ENCODE results near the gene RET.

The RET gene

DNA sequence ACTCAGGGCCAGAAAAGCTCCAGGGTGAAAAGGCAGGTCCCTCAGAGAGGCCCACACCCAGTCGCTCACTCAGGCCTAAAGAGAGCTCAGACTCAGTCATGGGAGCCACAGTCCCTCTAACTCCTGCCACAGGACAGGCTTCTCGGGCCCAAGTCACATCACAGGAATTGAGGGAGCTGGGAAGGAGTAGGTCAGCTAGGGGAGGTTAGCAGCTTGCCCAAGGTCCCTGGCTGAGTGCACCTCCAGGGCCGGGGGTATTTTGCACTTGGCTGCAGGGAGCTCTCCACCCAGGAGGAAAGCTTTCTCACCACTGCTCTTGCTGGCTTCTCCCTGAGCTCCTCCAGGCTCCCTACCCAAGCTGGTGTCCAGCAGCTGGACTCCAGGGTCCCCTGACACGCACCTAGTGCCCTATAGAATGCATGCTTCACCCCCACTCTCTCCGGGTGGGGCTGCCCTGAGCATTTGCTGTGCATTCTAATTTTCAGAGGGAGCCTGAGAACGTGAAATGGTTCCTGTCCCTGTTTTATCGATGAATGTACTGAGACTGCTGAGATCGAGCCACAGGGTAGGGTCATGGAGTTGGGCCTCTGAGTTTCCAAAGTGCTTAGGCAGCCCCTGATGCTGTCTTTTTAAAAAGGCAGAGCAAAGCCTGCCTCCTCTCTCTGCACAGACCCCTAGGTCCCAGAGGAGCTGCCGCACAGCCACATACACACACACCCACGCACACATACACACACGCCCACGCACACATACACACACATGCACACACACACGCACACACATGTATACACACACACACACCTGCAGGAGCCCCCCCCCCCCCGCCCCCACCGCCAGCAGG, 37.9 kb upstream of the RET start:
- no peak overlapping the region for H3K9ac ChIP-seq (ENCODE audit: low read length in 2 of 2)
- H3K4me3 ChIP-seq (ENCODE audit: low read length in 2 of 2), result no peak overlapping the region
- H3K27me3 ChIP-seq (ENCODE audit: control insufficient read depth in 1 of 2, insufficient read depth in 2 of 2, low read length in 2 of 2), result no peaks in the 10 kb centered on the region
- H3K27ac ChIP-seq (ENCODE audit: low read length), result no peak overlapping the region
- H3K4me1 ChIP-seq (ENCODE audit: control insufficient read depth, insufficient read depth, low read length), result no peaks in the 10 kb centered on the region
- no peaks in the 10 kb centered on the region for H3K9me3 ChIP-seq (ENCODE audit: control insufficient read depth in 2 of 2, low read length in 2 of 2)
- no peaks in the 10 kb centered on the region for H3K36me3 ChIP-seq (ENCODE audit: control insufficient read depth in 2 of 2, insufficient read depth in 2 of 2, low read length in 2 of 2)

DNA sequence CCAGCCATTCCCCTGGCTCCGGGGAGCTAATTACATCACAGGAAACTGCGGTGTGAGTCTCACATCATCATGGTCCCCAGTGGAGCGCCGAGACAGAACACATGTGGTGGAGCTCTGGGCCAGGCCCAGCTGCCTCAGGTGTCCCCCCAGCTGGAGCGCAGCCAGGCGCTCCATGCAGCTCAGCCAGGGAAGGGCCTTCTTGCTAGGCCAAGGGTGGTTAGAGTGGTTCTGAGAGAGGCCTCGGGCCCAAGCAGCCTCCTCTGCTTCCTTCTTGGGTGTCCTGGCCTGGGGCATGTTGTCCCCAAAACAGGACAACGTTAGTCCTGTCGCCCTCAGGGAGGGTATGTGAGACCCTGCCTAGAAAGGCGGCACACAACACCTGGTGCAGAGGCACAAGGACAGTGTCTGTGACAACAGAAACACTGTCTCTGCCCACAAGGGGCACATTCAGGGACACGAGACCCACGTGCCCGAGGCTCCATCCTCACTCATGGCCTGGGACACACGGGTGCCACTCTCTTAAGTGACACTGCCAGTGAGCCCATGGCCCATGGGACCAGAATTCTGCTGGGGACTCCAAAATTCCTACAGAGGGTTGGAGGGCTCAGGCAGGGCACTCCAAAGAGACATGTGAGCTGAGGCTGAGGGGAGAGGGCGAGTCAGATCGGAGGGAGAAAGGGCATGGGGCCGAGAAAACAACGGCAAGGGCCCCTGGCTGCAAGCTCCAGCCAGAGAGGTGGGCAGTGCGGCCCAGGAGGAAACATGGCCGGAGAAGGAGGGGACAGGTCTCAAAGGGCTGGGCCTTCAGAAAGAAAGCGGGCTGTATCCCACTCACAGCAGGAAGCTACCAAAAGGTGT, 37.0 kb upstream of the RET start:
- H3K9ac ChIP-seq (ENCODE audit: low read length in 2 of 2), result no peak overlapping the region
- H3K4me1 ChIP-seq (ENCODE audit: control insufficient read depth, insufficient read depth, low read length), result no peaks in the 10 kb centered on the region
- no peaks in the 10 kb centered on the region for H3K36me3 ChIP-seq (ENCODE audit: control insufficient read depth in 2 of 2, insufficient read depth in 2 of 2, low read length in 2 of 2)
- H3K27ac ChIP-seq (ENCODE audit: low read length), result no peak overlapping the region
- H3K4me3 ChIP-seq (ENCODE audit: low read length in 2 of 2), result no peak overlapping the region
- H3K9me3 ChIP-seq (ENCODE audit: control insufficient read depth in 2 of 2, low read length in 2 of 2), result no peaks in the 10 kb centered on the region
- no peaks in the 10 kb centered on the region for H3K27me3 ChIP-seq (ENCODE audit: control insufficient read depth in 1 of 2, insufficient read depth in 2 of 2, low read length in 2 of 2)

DNA sequence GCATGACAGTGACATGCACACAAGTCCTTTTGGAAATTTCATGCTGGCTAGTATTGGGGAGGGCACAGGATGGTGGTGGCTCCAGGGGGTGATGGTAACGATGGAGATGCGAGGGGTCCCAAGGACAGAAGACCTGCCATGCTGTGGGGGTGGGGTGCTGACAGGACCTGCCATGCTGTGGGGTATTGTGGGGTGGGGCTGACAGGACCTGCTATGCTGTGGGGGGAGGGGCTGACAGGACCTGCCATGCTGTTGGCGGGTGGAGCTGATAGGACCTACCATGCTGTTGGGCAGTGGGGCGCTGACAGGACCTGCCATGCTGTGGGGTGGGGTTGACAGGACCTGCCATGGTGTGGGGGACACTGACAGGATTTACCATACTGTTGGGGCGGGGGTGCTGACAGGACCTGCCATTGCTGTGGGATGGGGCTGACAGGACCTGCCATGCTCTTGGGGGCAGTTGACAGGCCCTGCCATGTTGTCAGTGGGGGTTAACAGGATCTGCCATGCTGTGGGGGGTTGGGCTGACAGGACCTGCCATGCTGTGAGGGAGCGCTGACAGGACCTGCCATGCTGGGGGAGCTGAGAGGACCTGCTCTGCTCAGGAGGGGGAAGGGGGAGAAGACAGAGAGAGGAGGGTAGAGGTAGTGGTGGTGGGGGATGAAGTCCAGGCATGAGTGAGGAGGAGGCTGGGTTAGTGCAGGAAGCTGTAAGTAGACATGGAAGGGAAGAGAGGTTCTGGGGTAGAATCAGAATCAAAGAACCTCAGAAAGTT, 36.2 kb upstream of the RET start:
- Histone ChIP-seq H3K9me3 (ENCODE audit: control insufficient read depth in 2 of 2, low read length in 2 of 2) (no peaks in the 10 kb centered on the region), H3K27ac (ENCODE audit: low read length) (no peak overlapping the region), H3K4me1 (ENCODE audit: control insufficient read depth, insufficient read depth, low read length) (no peaks in the 10 kb centered on the region), H3K36me3 (ENCODE audit: control insufficient read depth in 2 of 2, insufficient read depth in 2 of 2, low read length in 2 of 2) (no peaks in the 10 kb centered on the region), H3K27me3 (ENCODE audit: control insufficient read depth in 1 of 2, insufficient read depth in 2 of 2, low read length in 2 of 2) (no peaks in the 10 kb centered on the region), H3K4me3 (ENCODE audit: low read length in 2 of 2) (no peak overlapping the region), H3K9ac (ENCODE audit: low read length in 2 of 2) (no peak overlapping the region)

DNA sequence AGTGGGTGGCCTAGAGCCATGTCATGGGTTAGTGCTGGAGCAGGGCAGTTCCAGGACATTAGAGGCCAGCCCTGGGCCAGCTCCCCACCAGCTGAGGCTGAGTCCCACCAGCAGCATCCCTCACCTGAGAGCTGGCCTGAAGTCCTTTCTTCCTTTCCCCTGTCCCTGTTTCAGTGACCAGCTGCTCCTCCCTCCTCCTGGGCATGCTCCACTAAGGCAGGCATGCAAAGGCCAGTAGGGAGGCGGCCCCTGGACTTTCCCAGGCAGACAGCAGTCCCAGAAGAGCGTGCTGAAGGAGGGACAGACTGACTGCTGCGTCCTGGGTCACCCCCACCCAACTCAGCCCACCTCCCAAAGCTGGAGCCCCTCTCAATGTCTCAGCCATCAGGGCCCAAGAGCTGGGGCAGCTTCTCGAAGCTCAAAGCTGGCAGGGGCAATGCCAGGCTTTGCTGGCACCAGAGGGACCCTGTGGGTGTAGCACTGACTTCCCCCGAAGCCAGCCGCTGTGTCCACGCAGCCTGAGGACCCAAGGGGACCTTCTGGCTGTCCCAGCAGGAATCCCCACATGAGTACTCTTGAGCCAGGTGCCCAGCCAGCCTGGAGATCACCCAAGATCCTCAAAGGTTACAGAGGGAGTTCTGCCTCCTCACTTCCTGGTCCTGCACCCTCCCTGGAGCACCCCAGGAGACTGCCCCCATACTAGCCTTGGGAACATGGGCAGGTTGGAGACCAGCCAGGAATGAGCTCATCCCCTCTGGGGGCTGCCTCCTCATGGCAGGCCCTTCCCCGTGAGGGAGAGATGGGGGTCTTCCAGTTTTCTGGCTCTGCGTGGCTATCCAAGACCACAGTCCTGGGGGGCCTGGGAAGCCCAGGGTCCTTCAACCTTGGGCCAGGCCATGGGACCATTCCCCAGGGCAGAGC, 35.2 kb upstream of the RET start:
- Histone ChIP-seq H3K9me3 (ENCODE audit: control insufficient read depth in 2 of 2, low read length in 2 of 2) (no peaks in the 10 kb centered on the region), H3K4me1 (ENCODE audit: control insufficient read depth, insufficient read depth, low read length) (no peaks in the 10 kb centered on the region), H3K4me3 (ENCODE audit: low read length in 2 of 2) (no peak overlapping the region), H3K27me3 (ENCODE audit: control insufficient read depth in 1 of 2, insufficient read depth in 2 of 2, low read length in 2 of 2) (no peaks in the 10 kb centered on the region), H3K36me3 (ENCODE audit: control insufficient read depth in 2 of 2, insufficient read depth in 2 of 2, low read length in 2 of 2) (no peaks in the 10 kb centered on the region), H3K27ac (ENCODE audit: low read length) (no peak overlapping the region), H3K9ac (ENCODE audit: low read length in 2 of 2) (no peak overlapping the region)

DNA sequence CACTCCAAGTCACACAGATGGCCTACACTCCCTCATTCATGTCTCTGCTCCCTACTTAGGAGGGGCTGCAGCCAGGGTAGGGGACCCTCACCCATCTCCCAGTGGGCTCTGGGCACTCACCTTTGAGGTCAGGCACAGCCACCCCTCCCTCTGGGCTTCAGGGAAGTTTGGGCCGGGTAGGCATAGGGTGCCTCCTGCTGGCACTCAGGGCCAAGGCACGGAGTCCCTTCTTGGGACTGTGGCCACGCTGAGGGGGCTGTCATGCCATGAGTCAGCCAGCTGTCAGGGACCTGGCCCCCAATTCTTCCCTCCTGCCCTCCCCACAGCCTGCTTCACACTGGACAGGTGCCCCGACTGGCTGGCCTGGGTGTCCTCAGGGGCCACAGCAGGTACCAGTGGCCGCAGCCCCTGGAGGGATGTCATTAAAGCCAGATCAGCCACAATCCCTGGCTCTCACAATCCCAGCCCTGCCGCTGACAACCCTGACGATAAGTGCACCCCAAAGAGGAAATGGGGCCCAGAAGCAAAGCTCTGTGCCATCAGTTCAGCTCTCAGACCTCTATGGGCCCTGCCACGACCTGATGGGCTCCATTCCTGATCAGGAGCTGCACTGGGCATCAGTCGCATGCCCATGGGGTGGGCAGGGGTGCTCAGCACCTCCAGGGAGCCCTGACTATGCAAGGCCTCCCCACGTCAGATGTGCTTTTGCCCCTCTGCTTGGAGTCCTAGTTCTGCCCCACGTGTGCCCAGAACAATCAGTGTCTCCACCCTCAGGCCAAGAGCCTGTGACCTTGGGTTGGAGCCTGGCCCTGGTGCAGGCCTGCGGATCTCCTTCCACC, 34.1 kb upstream of the RET start:
- Histone ChIP-seq H3K27me3 (ENCODE audit: control insufficient read depth in 1 of 2, insufficient read depth in 2 of 2, low read length in 2 of 2) (no peaks in the 10 kb centered on the region), H3K36me3 (ENCODE audit: control insufficient read depth in 2 of 2, insufficient read depth in 2 of 2, low read length in 2 of 2) (no peaks in the 10 kb centered on the region), H3K9ac (ENCODE audit: low read length in 2 of 2) (no peak overlapping the region), H3K4me1 (ENCODE audit: control insufficient read depth, insufficient read depth, low read length) (no peaks in the 10 kb centered on the region), H3K9me3 (ENCODE audit: control insufficient read depth in 2 of 2, low read length in 2 of 2) (no peaks in the 10 kb centered on the region), H3K27ac (ENCODE audit: low read length) (no peak overlapping the region), H3K4me3 (ENCODE audit: low read length in 2 of 2) (no peak overlapping the region)

DNA sequence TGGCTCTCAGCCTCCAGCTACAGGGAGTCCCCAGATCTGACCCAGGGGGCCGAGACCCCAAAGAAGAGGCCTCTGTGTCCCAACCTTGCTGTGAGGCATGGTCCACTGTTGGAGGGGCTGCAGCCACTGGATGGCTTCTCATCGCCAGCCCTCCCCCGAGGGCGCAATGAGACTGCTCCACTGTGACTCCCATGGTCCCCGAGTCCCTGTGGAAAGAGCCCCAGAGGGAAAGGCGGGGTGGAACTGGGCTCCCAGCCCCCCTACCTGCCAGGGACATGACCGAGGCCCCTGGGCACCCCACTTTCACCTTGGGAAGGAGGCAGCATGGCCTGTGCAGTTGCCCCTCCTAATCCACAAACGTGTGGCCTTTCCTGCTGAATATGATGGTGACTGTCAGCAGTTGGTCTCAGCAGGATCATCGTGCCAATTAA, 33.5 kb upstream of the RET start:
- Histone ChIP-seq H3K4me3 (ENCODE audit: low read length in 2 of 2) (no peak overlapping the region), H3K9me3 (ENCODE audit: control insufficient read depth in 2 of 2, low read length in 2 of 2) (no peaks in the 10 kb centered on the region), H3K36me3 (ENCODE audit: control insufficient read depth in 2 of 2, insufficient read depth in 2 of 2, low read length in 2 of 2) (no peaks in the 10 kb centered on the region), H3K9ac (ENCODE audit: low read length in 2 of 2) (no peak overlapping the region), H3K4me1 (ENCODE audit: control insufficient read depth, insufficient read depth, low read length) (no peaks in the 10 kb centered on the region), H3K27me3 (ENCODE audit: control insufficient read depth in 1 of 2, insufficient read depth in 2 of 2, low read length in 2 of 2) (peaks cover 0 to 4% of the 10 kb centered on the region in 2 donors), H3K27ac (ENCODE audit: low read length) (no peak overlapping the region)

DNA sequence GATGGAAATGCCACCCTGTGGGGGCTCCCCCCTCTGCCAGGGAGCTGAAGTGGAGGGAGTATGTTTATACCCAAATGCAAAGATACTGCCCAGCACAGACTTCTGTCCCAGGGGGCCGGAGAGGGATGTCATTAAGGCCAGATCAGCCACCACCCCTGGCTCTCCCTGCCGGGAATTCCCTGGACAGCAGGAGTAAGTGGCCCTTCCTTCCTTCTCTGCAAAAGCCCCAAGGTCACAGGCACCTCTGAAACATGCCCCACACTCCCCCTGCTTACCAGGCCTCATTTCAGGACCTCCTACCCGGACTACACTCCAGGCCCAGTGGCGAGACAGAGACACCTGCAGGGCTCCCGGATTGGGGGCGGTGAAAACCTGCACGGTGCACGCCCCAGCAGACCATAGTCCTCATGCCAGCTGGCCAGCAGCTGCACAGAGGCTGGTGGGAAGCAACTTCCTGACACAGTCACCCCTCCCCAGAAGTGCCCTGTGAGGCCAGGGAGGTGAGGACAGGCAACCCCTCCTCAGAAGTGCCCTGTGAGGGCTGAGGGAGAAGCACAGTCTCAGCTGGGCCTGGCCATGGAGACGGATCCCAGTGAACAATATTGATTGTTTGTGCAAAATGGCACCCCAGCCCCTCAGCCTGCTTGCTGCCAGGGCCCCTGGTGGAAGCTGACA, 33.0 kb upstream of the RET start:
- Histone ChIP-seq H3K36me3 (ENCODE audit: control insufficient read depth in 2 of 2, insufficient read depth in 2 of 2, low read length in 2 of 2) (no peaks in the 10 kb centered on the region), H3K27me3 (ENCODE audit: control insufficient read depth in 1 of 2, insufficient read depth in 2 of 2, low read length in 2 of 2) (peaks cover 0 to 8% of the 10 kb centered on the region in 2 donors), H3K4me1 (ENCODE audit: control insufficient read depth, insufficient read depth, low read length) (no peaks in the 10 kb centered on the region), H3K4me3 (ENCODE audit: low read length in 2 of 2) (no peak overlapping the region), H3K9ac (ENCODE audit: low read length in 2 of 2) (no peak overlapping the region), H3K9me3 (ENCODE audit: control insufficient read depth in 2 of 2, low read length in 2 of 2) (no peaks in the 10 kb centered on the region), H3K27ac (ENCODE audit: low read length) (no peak overlapping the region)

DNA sequence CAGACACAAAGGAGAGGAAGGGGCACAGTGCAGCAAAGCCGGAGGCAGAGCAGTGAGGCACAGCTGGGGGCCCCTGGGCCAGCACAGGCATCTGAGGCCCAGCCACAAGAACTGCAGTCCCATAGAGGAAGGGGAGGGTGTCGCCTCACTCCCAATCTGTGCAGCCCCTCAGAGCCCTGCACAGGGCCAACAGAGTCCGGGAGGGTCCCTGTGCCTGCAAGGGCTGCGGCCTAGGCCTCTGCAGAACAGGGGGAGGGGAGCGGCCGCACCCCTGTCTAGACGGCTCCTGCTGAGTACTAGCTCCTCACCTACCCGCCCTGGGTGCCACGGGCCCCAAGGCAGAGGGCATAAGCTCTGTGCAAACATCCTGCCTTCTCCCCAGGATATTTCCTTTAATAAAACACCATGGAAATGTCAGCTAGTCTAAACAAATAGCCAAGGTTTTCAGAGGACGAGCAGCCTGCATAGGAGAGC, 32.4 kb upstream of the RET start:
- Histone ChIP-seq H3K4me1 (ENCODE audit: control insufficient read depth, insufficient read depth, low read length) (no peaks in the 10 kb centered on the region), H3K9ac (ENCODE audit: low read length in 2 of 2) (no peak overlapping the region), H3K4me3 (ENCODE audit: low read length in 2 of 2) (no peak overlapping the region), H3K27me3 (ENCODE audit: control insufficient read depth in 1 of 2, insufficient read depth in 2 of 2, low read length in 2 of 2) (peaks cover 0 to 12% of the 10 kb centered on the region in 2 donors), H3K27ac (ENCODE audit: low read length) (no peak overlapping the region), H3K9me3 (ENCODE audit: control insufficient read depth in 2 of 2, low read length in 2 of 2) (no peaks in the 10 kb centered on the region), H3K36me3 (ENCODE audit: control insufficient read depth in 2 of 2, insufficient read depth in 2 of 2, low read length in 2 of 2) (no peaks in the 10 kb centered on the region)

Data from stomach smooth muscle (tissue), 2 donors.